ENCODE results near the gene SPOCK1.

Gene SPOCK1

DNA sequence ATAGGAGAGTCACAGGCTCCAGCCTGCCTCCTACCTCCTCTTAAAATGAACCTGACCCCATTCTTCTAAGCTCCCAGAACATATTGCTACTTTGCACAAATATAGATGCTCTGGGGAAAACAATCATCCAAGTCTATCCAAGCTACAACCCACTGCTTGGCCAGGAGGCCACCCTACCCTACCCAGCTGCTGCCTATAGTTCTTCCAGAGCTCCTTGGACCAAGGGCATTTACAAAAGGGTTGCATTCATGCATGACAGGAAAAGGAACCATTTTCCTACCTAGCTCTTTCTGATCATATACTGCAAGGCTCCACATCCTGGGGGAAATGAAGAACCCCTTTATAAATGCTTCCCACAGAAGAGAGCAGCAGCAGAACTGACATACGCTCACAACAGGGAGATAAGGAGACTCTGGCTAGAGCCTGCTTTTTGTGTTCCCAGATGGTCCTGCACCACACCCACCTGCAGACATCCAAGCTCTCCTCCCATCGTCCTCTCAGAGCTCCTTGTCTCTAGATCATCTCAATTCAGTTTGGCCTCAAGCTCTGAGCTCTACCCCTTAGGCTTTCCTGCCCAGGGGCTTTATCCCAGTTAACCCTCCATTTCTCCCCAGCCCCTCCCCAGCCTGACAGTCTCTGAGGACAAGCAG, 185.5 kb downstream of the SPOCK1 start:
- H3K4me3 ChIP-seq = no peak overlapping the region
- H3K27ac ChIP-seq = no peak overlapping the region

DNA sequence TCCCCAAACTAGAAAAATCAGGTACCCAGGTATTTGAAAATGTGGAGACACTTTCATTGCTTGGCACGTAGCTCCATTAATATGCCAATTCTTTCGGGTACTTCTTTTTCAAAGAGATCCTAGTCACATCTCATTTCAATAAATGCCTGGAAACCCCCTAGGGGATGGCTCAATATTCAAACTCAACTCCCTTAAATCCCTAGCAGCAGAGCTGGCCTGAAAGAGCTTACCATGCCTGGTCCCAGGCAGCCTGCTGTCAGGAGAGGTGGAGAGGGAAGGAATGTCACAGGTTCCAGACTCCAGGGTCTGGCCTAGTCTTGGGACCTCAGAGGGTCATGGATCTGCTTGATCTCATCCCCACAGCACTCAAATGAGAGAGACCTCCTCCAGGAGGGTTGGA, 187.1 kb downstream of the SPOCK1 start:
- Histone ChIP-seq H3K27ac (no peak overlapping the region), H3K4me3 (no peak overlapping the region)

DNA sequence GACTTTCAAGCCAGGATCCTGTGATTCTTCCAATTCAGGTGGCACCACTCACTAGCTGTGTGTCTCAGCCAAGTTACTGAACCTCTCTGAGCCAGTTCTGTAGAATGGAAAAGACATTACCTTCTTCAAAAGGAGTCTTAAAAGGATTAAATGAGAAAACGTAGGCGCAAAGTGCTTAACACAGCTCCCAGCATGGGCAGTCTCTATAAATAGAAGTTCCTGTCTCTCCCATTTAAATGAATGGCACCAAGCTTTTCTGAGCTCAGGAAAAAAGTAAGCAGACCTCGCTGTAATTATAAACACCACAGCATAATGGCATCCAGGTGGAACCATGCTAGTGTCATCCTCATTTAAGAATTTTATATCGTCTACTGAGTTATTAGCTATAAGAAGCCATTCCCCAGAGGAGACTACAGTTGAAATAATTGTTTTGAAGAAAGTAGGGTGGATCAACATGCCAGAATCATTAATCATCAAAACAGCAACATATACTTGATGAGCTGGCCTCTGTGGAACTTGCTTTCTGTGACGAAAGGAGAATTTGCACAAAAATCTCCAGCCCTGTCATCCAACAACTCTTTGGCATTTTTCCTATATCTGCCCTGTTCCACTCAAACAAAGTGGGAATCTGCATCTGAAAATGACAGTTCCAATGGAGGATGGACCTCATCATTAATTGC, 188.9 kb downstream of the SPOCK1 start:
- Histone ChIP-seq H3K27ac (no peak overlapping the region), H3K4me3 (no peak overlapping the region)

DNA sequence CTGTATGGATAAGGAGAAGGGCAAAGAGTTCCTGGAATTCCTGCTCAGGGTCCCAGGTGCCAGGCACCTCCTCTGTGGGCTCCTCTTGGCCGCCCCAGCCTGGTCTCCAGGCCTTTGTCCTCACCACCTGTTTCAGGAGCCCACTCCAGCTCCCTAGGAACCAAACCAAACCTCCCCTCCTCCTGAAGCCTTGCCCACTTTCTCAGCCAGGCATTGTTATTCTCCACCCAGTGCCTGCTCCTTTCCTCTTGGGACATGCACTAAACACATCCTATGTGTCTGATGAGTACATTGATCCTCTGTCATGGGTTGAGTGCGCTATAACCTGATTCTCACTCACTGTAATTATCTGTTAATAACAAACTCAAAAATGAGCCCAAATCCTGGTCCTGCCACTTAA, 189.8 kb downstream of the SPOCK1 start:
- H3K27ac ChIP-seq = no peak overlapping the region
- no peak overlapping the region for H3K4me3 ChIP-seq

DNA sequence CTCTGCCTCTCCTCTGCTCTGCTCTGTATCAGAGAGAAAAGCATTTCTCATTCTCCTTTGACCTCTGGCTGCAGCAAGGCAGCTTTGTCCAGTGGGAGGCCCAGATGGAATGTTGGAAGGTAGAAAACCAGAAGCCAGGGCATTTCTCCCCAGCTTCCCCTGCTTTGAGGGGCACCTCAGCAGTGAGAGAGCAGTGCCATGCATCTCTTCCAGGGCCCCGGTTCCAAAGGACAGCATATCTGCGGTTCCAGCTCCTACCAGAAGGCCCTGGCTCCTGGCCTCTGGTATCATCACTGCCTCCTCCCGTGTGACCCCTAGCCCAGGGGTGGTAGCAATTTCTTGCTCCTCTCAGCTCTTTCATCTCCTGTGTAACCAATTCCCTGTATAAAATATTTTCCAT, 190.8 kb downstream of the SPOCK1 start:
- H3K27ac ChIP-seq = no peak overlapping the region
- H3K4me3 ChIP-seq = no peak overlapping the region

DNA sequence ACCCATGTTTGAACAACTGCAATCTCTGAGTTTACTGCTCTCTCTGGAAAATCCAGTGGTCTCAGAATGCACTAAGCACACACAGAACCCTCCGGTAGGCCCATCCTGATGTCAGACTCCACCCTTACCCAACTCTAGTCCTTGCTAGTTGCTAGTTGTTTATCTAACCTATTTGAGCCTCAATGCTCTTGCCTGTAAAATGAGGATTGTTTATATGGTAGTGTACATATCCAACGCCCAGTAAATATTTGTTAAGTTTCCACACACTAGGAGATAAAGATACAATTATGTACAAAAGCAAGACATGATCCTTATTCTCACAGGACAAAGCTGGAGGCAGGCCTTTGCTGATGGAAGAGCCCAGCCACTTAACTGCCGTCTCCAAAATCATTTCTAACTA, 192.2 kb downstream of the SPOCK1 start:
- no peak overlapping the region for H3K27ac ChIP-seq
- no peak overlapping the region for H3K4me3 ChIP-seq

DNA sequence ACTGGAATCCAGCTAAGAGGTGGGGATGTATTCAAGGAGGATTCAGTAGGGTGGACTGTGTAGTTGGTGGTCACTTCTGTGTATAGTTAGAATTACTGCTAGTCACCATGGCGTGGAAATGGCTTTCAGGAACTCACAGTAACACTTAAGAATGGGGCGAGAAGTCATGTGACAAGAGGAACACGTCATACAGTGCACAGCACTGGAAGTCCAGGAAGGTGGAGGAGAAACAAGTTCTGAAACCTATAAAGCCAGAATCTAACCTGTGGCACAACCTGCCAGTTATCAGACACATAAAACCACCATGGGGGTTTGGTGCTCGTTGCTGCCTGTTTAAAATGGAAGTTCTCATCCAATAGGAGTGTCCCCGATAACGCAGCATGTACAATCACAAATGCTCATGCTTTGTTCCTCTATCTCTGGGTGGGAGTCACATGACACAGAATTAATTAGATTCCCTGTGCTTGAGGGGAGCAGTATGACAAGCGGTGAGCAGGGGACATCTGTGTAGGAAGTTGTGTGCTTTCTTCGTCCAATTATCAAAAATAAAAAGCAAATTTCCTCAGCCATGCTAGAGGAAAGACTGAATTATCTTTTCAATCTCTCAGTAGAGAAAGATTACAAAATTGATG, 193.0 kb downstream of the SPOCK1 start:
- Histone ChIP-seq H3K4me3 (no peak overlapping the region), H3K27ac (no peak overlapping the region)

DNA sequence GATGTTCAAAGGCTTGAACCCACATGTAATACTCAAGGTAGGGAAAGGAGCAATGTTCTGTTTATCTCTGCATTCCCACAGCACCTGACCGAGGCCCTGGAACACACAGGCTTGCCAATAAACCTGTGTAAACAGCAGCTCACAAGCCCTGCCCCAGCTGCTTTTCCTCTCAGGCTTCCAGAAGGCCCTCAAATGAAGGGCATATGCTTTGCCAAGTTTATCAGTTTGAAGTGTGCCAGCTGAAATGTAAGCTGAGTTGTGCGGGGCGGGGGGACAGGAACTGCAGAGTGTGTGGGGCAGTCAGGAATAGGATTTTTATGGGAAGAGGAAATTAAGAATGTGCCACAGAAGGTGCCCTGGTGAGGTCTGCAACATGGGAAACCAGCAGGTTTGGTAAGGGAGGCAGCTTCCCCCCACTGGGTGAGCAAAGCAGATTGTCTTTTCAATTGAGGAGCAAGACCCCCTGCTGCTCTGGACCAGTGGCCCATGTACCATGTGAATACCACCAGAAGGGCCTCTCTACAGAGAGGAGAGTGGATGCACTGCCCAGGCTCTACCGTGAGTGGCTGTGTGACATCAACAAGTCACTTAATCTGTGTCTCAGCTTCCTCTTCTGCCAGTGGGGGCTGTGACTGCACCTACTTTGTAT, 194.8 kb downstream of the SPOCK1 start:
- H3K4me3 ChIP-seq = no peak overlapping the region
- no peak overlapping the region for H3K27ac ChIP-seq

DNA sequence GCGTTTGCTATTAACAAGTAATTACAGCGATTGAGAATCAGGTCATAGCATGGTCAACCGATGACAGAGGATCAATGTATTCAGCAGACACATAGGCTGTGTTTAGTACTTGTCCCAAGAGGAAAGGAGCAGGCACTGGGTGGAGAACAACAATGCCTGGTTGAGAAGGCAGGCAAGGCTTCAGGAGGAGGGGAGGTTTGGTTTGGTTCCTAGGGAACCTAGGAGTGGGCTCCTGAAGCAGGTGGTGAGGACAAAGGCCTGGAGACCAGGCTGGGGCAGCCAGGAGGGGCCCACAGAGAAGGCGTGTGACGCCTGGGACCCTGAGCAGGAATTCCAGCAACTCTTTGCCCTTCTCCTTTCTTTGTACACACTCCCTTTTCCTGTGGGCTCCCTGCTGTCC, 195.6 kb downstream of the SPOCK1 start:
- Histone ChIP-seq H3K4me3 (no peak overlapping the region), H3K27ac (no peak overlapping the region)

DNA sequence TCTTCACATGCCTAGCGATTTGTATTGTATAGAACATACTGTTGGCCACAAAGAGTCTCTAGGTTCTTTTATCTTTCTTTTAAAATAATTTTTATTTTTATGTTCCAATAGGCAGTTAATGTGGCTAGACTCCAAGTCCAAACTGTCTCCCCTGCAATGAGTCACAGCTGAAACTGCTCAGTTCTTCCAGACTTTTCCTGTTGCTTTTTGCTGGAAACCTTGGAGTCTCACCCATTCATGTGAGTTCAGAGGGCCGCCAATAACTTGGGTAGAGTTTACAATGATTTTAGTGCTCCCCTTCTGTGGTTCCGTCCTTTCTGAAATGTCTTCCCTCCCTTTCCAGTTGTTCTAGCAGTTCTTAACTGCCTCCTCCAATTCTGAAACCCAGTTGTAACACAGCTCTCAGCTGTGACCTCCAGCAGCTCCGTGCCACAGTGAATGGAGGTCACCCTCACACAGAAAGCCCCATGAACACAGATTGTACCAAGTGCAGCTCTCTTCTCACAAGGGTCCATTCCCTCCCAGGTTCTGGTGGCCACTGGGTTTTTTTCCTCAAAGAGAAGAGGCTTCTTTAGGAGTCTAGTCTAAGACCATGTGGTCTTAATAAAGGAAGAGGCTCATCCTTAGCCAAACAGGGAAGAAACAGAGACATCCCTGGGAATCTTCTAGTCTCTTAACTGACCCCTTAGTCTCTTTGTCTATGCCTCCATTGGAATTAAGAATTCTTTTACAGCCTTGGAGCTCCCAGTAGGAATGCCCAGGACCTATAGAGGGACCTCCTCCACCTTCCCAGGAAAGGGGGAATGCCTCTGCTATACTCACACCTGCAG, 198.5 kb downstream of the SPOCK1 start:
- Histone ChIP-seq H3K4me3 (no peak overlapping the region), H3K27ac (peak overlapping the region in 3 of 21 experiments; percentile 20 to 64 (median 37))

DNA sequence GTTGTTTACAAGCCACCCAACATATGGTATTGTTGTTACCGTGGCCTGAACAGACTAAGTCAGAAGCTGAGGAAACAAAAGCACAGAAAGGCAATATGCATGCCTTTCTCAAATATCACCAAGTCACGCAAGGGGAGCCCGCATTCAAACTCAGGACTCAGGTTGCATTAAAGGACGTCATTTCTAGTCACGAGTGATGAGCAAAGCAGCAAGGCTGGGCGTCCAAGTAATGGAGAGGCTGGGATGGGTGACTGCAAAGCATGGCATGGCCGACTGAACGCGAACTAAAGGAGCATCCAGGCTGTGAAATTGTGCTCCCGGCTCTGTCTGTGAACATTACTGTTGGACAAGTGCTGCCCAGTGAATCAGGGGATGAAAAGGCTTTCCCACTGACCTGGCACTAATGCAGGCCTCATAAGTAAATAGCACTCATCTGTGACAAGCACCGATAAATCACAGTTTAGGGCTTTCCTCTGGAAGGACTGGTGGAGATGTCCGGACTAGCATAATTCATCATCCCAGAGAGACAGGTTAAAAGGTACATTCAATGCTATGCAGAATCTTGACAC, 202.8 kb downstream of the SPOCK1 start:
- H3K27ac ChIP-seq = no peak overlapping the region

DNA sequence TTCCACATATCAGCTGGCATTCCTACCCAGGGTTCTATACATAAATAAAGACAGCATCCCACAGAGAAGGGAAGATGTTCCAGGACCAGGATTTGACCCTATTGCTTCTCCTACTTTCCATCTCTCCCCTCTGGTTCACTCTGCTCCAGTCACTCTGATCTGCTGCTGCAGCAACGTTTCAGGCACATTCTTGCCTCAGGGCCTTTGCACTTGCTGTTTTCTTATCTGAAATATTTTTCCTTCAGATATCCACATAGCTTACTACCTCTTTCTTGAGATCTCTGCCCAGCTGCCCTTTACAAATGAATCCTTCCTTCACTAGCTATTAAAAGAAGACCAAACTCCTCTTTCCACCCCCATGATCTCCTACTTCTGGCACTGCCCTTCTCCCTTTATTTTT, 204.5 kb downstream of the SPOCK1 start:
- H3K4me3 ChIP-seq = no peak overlapping the region
- no peak overlapping the region for H3K27ac ChIP-seq

More for the DNA sequence above, 202.8 kb downstream of the SPOCK1 start:
- no peak overlapping the region for H3K4me3 ChIP-seq

DNA sequence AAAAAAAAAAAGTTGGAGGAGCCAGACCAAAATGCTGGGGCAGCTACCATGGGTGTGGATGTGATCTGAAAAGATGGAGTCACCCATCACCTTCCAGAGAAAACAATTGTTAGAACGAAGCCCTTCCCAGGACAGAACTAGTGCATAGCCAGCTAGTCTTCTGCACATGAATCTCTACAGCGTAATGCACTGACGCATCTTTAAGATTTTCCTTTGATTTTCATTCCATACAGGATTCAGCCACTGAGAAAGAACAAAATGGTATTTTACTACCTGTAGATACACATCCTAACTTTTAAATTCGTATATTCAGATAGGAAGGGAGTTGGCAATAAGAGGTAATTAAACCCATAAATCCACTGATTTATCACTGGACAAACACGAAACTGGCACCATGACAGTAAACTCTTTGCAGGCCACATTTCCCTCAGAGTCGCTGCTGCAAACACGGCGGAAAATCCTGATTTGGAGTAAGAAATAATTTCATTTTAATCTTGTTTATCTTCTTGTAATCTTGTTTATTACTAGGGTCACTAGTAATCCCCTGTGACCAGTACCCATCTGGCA, 206.6 kb downstream of the SPOCK1 start:
- Histone ChIP-seq H3K4me3 (no peak overlapping the region), H3K27ac (no peak overlapping the region)

DNA sequence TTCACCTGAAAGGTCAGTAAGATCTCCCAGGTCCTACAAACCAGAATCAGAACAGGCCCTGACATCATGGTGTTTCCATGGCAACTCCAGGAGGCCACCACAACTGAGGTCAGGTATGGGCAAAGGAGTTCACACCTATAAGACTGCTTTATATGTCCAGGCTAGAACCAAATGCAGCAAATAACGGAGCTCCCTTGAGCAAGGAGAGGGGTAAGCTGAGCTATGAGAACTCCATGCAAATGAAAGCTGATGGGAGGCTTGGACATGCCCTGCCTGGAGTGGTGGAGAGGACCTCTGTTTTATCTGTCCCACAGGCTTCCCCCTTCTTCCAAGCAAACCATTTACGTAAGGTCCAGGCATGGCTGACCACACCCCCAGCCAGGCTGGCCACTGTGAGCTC, 207.7 kb downstream of the SPOCK1 start:
- Histone ChIP-seq H3K4me3 (no peak overlapping the region), H3K27ac (no peak overlapping the region)

DNA sequence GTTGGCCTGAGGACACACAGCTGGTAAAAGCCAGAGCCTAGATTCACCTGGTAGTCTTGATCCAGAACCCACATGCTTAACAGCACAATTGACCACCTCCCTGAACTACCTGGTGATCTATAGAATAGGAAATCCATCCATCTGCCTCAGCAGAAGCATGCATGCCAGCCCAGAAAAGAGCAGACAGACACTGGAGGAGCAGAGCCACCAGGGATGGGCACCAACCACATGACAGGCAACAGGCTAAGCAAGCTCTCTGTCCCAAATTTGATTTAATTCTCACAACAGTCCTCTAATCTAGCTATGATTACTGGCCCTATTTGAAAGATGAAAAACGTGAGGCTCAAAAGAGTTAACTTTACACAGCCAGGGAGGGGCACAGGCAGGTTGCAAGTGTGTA, 208.1 kb downstream of the SPOCK1 start:
- no peak overlapping the region for H3K27ac ChIP-seq
- no peak overlapping the region for H3K4me3 ChIP-seq

DNA sequence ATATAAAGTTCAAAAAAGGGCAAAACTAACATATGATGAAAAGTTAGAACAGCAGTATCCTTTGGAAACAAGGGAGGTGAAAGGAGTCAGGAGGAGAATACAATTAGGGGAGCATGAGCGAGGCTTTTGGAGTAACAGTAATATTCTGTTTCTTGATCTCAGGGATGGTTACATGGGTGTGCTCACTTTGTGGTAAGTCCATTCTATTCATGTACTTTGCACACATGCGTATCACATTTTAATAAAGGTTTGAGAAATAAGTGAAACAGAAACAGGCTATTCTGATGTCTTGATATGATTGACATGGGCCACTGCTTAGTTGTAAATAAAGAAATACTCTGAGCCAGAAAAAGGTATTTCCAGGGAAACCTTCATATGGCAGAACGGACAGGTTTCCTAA, 208.8 kb downstream of the SPOCK1 start:
- no peak overlapping the region for H3K4me3 ChIP-seq
- no peak overlapping the region for H3K27ac ChIP-seq

DNA sequence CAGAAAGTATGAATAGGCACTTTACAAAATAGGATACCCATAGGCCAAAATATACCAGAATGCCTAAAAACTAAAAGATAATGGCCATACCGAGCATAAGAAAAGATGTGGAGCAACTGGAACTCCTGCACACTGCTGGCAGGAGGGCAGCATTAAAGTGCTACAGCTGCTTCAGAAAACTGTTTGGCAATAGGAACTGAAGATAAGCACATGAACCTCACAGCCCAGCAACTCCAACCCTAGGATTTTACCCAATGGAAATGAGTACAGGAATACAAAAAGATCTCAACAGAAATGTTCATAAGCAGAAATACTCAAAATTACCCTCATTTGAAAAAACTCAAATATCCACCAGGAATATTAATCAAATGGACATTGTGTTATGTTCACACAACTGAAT, 209.3 kb downstream of the SPOCK1 start:
- Histone ChIP-seq H3K27ac (no peak overlapping the region), H3K4me3 (no peak overlapping the region)

DNA sequence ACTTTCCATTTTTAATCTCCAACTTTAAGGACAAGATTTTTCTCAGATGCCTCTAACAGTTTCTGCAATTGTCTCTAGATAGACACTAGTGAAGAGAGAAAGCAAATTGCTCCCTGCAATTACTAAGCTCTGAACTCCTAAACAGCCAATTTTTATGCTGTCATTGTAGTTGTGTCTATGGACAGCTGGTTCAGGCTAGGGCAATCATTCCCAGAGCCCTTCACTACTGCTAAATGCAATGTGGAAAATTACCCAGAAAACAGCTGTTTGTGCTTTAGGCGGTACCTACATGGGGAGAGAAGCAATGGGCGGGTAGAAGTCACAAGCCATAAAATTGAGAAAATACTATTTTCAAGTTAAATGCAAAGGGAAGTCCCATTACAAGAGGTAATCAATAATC, 211.6 kb downstream of the SPOCK1 start:
- H3K4me3 ChIP-seq = no peak overlapping the region
- no peak overlapping the region for H3K27ac ChIP-seq

DNA sequence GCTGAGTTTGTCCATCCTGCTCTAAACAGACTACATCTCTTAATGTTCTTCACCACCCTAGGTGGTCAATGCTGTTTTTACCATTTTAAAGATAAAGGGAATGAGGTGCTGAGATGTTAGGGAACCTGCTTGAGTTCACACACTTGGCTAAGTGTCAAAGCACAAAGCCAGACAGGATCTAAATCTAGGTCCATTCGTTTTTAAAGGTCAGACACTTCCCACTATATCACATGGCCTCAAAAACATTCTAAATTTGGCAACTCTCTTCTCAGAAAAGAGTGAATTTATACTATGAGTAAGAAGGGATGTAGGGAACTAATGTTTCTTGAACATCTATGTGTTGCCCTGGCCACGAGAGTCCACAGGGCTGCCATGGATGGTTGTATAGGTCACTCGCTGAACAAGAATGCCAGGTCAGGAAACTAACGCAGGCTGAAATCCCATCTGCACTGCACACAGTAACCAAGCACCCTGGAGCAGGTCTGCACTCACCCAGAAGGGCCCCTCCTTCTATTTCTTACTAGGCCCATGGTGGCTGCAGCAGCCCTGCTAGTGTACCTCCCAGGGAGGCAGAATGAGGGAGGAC, 213.0 kb downstream of the SPOCK1 start:
- Histone ChIP-seq H3K4me3 (no peak overlapping the region), H3K27ac (no peak overlapping the region)
